ENCODE results near the gene GNA14.

GRCh38 chr9:77421506-77422265 is 226.4 kb downstream of the GNA14 start:
- no peak for TF ChIP-seq CHD4 (IDR thresholded peaks at IDR 0.05; ENCODE audit: borderline replicate concordance)
- TF ChIP-seq CTCF (IDR thresholded peaks at IDR 0.05), result no peak
- TF ChIP-seq SMC3 (IDR thresholded peaks at IDR 0.05), result no peak
- TF ChIP-seq, protein P1, sequence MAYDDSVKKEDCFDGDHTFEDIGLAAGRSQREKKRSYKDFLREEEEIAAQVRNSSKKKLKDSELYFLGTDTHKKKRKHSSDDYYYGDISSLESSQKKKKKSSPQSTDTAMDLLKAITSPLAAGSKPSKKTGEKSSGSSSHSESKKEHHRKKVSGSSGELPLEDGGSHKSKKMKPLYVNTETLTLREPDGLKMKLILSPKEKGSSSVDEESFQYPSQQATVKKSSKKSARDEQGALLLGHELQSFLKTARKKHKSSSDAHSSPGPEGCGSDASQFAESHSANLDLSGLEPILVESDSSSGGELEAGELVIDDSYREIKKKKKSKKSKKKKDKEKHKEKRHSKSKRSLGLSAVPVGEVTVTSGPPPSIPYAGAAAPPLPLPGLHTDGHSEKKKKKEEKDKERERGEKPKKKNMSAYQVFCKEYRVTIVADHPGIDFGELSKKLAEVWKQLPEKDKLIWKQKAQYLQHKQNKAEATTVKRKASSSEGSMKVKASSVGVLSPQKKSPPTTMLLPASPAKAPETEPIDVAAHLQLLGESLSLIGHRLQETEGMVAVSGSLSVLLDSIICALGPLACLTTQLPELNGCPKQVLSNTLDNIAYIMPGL (CRISPR knock-in tag; IDR thresholded peaks at IDR 0.05; ENCODE audit: borderline replicate concordance), result no peak
- TF ChIP-seq RAD21 (conservative IDR thresholded peaks at IDR 0.05 in 1 of 2, IDR thresholded peaks at IDR 0.05 in 1 of 2), result no peak
